GM21576 (cell line): ENCODE results near the gene ZNF521.
A peak's percentile ranks its signal among the peaks of the same experiment; 100 is the strongest.

Source experiments
- ATAC-seq: cut with Tn5 transposase; IDR thresholded peaks from one replicate; pipeline ENCODE4 v1.9.1; 2021; ENCODE audit warnings: mild to moderate bottlenecking, moderate library complexity; ENCODE audit not compliant: unreplicated experiment

The ZNF521 gene

GRCh38 chr18:25175558-25176517 is 176.1 kb downstream of the ZNF521 start:
- ATAC-seq, result no peak

DNA sequence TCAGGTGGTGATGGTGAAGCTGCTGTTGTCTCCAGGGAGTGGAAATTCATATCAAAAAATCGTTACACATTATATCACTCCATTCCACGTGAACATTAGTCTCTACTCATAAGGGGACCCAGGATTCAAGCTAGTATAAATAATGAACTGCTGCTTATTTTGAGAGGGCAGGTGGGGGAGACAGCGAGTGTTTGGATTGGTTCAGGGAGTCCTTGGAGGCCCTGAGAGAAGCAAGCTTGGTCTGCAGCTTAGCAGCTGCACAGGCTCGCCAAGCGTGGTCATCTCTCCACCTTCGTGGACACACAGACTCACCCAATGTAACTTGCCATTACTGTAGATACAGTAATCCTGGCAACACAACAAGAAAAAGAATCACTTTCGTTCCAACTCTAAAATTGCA is 177.6 kb downstream of the ZNF521 start:
- ATAC-seq, result no peak

- ATAC-seq, result no peak
Measured at GRCh38 chr18:25171334-25171733, 180.6 kb downstream of the ZNF521 start.

- ATAC-seq, result no peak
Measured at GRCh38 chr18:25170402-25170801, 181.6 kb downstream of the ZNF521 start.

- ATAC-seq, result no peak
Measured at GRCh38 chr18:25169701-25170100, 182.3 kb downstream of the ZNF521 start.

GRCh38 chr18:25167612-25168410 is 184.2 kb downstream of the ZNF521 start:
- no peak for ATAC-seq

DNA sequence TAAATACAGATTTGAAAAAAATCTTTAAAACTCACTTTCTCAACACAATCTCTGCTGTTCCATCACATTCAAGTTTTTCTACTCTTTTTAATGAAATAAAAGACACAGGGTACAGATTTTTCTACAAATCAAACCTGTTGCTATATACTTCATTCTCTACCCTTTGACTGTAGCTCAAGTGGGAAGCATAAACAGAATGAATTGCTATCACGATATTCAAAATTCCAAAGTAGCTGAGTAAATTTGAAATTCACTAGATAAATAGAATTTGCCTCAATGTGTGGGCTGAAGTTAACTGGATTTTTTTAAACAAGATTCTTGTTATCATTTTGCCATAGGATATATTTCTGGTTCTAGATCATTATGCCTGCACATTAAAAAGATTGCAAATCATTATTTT is 185.9 kb downstream of the ZNF521 start:
- no peak for ATAC-seq

DNA sequence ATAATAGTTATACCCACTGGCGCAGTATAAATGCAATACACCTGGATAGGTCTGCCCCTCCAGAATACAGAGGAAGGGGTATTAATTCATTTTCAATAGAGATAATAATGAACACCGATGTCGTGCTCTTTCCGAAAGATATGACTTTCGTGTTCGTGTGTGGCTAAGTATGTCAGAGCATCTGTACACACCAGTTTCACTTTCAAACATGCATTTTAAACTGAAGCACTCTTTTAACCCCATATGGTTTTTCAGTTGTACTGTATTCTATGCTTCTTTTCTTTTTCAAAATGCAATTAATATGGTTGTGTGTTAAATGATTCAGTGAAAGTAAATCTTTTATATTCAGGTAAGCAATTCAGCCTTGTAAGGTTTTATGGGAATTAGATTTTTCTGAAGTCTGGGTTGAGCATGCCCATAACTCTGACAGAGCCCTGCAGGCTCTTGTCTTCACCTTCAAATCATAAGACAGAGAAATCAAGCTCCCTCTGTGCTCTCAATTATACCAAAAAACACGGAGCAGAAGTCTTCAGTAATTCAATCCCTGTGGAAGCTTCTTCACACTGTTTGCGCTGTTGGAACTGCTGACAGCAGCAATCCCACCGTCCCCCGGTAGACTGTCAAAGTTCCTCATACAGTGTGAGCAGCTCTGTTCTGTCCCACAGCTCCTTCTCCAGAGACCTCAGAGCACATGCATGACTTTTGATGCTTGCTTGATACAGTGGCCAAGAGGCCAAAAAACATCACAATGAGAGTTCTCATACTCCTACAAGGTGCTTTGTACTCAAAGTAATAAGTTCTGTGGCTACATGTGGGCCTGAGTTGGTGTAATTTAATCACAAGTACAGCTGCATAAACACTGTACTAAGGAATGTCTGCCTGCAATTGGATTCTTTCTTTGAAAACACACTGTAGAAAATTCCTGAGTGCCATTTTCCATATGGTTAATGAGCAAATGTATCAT is 186.8 kb downstream of the ZNF521 start:
- peak; percentile 88 for ATAC-seq

GRCh38 chr18:25164211-25164847 is 187.6 kb downstream of the ZNF521 start:
- peak; percentile 43 for ATAC-seq

- no peak for ATAC-seq
Measured at GRCh38 chr18:25153426-25153825, 198.5 kb downstream of the ZNF521 start.

DNA sequence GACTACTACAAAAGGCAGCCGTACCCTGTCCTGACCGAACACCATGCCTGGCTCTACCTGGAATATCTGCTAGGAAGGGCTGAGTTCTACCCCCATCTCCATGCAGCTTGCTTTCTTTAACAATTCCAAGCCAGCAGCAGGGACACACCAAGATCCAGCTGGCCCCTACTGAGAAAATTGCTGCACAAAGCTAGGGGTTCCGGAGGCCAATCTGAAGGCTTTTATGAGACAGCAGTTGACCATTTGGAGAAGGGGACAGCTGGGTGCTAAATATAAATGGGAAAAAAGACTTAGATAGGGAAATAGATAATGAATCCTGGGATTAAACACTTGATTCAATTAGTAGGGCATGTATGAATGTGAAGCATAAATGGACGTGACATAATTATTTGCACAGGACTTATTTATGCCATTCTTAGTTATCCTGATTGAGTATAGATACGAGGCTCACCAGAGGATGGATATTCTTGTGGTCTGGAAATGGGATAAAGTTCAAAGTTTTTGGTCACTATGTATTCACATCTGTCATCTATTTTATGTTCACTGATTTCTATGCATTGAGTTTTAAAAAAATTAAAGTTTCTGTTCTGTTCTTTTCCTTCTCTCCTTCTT is 204.0 kb downstream of the ZNF521 start:
- no peak for ATAC-seq

- ATAC-seq, result no peak
Measured at GRCh38 chr18:25146512-25146910, 205.5 kb downstream of the ZNF521 start.

DNA sequence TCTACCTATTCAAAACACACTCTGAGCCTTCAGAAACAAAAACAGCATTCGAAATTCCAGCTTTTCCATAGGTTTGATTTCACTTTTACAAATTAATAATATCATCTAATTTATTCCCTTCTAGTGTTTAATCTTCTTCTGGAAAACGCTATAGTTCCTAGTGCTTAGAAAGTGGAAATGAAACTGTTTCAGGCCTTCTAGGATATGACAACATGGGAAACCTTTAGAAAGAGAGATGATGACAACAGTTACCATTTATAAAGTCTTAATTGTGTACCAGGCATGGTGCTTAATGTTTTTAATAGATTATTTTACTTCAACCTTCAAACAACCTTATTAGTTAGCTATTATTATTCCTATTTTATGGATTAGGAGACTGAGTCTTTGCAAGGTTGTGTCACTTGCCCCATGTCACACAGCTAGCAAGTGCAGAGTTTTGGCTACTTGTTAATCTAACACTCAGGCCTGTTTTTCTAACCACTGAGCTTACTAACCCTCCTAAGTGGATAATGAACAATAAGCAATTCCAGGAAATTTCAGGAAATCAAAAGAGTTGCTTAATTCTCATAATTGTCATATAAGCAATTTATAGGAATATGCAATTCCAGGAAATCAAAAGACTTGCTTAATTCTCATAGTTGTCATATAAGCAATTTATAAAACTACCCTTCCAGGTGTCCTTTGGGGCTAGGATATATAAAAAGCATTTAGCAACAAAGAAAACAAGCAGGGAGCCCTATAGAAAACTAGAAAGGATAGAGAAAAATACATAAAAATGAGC is 206.0 kb downstream of the ZNF521 start:
- ATAC-seq, result no peak

- ATAC-seq, result no peak
Measured at GRCh38 chr18:25144820-25145219, 207.1 kb downstream of the ZNF521 start.

- no peak for ATAC-seq
Measured at GRCh38 chr18:25141886-25142285, 210.1 kb downstream of the ZNF521 start.

- ATAC-seq, result no peak
Measured at GRCh38 chr18:25141399-25141798, 210.6 kb downstream of the ZNF521 start.

- no peak for ATAC-seq
Measured at GRCh38 chr18:25140962-25141308, 211.0 kb downstream of the ZNF521 start.

GRCh38 chr18:25140124-25140961 is 211.6 kb downstream of the ZNF521 start:
- no peak for ATAC-seq
